ENCODE results near the gene ZBTB7C. TPM values are rescaled to one million over a fixed set of nuclear protein-coding genes. Genes with fewer than 3 reads are reported as not detected.

Gene ZBTB7C
- total and polyA plus RNA-seq, 2 of the 4 experiments (the other 2 are of a cell fraction): not detected

DNA sequence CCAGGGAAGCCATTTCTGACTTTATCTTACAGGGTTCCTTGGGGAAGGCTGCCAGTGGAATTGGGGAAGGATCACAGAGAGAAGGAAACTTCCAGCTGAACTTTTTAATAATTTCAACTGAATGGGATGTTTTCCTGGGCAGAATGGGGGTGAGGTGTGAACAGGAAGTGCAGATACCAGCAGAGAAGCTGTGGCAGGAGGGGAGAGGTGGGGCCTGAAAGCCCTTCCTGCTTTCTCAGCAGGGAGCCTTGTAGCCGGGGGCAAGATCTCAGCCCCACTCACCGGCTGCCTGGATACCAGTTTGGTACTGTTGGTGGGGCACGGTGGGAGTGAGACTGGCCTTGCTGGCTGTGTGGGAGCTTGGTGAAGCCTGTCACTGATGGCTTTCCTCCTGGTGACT, 170.5 kb downstream of the ZBTB7C start:
- H2BK5ac ChIP-seq (ENCODE audit: low read depth, low read length, poor library complexity, severe bottlenecking): no peak overlapping the region
- no peaks in the 10 kb centered on the region for H3K4me1 ChIP-seq (ENCODE audit: control insufficient read depth, insufficient read depth, low read length)
- H2BK20ac ChIP-seq (ENCODE audit: low read depth, low read length): no peak overlapping the region
- no peak overlapping the region for H3K18ac ChIP-seq (ENCODE audit: low read depth, low read length)
- no peak overlapping the region for H4K8ac ChIP-seq (ENCODE audit: low read depth in 2 of 2, low read length in 2 of 2)
- H3K79me1 ChIP-seq (ENCODE audit: low read depth in 1 of 2, low read length in 2 of 2): no peaks in the 10 kb centered on the region
- BruUV-seq (replicated peaks): no TSS peak
- H2AK5ac ChIP-seq (ENCODE audit: low read depth, low read length): no peak overlapping the region
- H4K20me1 ChIP-seq (ENCODE audit: insufficient read depth, low read length): no peaks in the 10 kb centered on the region
- intact Hi-C loops (cut with micrococcal nuclease): no loop called here
- H3K4me3 ChIP-seq (ENCODE audit: insufficient read depth, low read depth, low read length): no peak overlapping the region
- H4K5ac ChIP-seq (ENCODE audit: low read depth, low read length): no peak overlapping the region
- no peaks in the 10 kb centered on the region for H3K9me1 ChIP-seq (ENCODE audit: insufficient read depth, low read length)
- no peak overlapping the region for H3K23ac ChIP-seq (ENCODE audit: low read depth, low read length)
- no peak overlapping the region for H2BK120ac ChIP-seq (ENCODE audit: low read depth, low read length)
- POLR2A ChIA-PET (ENCODE audit: unreplicated experiment): interaction anchor here (0.5 kb wide), 1 partner anchor 1067 kb away, joined by 4 read pairs; no protein-coding TSS in a partner anchor
- no peak for TF ChIP-seq SMC3 (IDR thresholded peaks at IDR 0.05; ENCODE audit: low read depth, low read length)
- TF ChIP-seq RCOR1 (IDR thresholded peaks at IDR 0.05; ENCODE audit: insufficient replicate concordance, low read length): no peak
- TF ChIP-seq, protein P1, sequence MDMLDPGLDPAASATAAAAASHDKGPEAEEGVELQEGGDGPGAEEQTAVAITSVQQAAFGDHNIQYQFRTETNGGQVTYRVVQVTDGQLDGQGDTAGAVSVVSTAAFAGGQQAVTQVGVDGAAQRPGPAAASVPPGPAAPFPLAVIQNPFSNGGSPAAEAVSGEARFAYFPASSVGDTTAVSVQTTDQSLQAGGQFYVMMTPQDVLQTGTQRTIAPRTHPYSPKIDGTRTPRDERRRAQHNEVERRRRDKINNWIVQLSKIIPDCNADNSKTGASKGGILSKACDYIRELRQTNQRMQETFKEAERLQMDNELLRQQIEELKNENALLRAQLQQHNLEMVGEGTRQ (IDR thresholded peaks at IDR 0.05; ENCODE audit: low read depth, low read length): no peak
- TF ChIP-seq MAZ (IDR thresholded peaks at IDR 0.05; ENCODE audit: borderline replicate concordance, low read depth, low read length): no peak
- no peak for TF ChIP-seq RFX5 (IDR thresholded peaks at IDR 0.05; ENCODE audit: low read depth, low read length)
- TF ChIP-seq FOS (IDR thresholded peaks at IDR 0.05; ENCODE audit: low read depth, low read length): no peak
- TF ChIP-seq NFE2L2 (IDR thresholded peaks at IDR 0.05; ENCODE audit: low read depth, low read length): no peak
- no peak for TF ChIP-seq CHD1 (IDR thresholded peaks at IDR 0.05; ENCODE audit: low read depth, low read length)
- no peak for TF ChIP-seq MXI1 (IDR thresholded peaks at IDR 0.05; ENCODE audit: borderline replicate concordance, low read depth, low read length)
- TF ChIP-seq MAFK (IDR thresholded peaks at IDR 0.05; ENCODE audit: low read depth, low read length): no peak
- TF ChIP-seq BHLHE40 (IDR thresholded peaks at IDR 0.05; ENCODE audit: low read depth, low read length): no peak
- H3K9ac ChIP-seq (ENCODE audit: low read depth, low read length): no peak overlapping the region
- no peak overlapping the region for H2BK15ac ChIP-seq (ENCODE audit: low read depth, low read length)
- no peak overlapping the region for H3K27ac ChIP-seq (ENCODE audit: insufficient read depth, low read length)
- in situ Hi-C loops (cut with MboI; ENCODE audit: low sequenced_read_pairs): no loop called here
- no peak overlapping the region for H3K56ac ChIP-seq (ENCODE audit: extremely low read depth, insufficient read depth, low read length)
- CTCF ChIA-PET: interaction anchor here (1.8 kb wide), 1 partner anchor 9 kb away, joined by 4 read pairs; no protein-coding TSS in a partner anchor
- H3K27me3 ChIP-seq (ENCODE audit: control insufficient read depth, insufficient read depth, low read length): 0 out of 2 replicates have a peak, but pooled peaks cover 2% of the 10 kb centered on the region
- H3K4ac ChIP-seq (ENCODE audit: low read depth, low read length): no peak overlapping the region
- WGBS, 2 experiments (ENCODE audit: extremely low coverage in 2 of 2, insufficient read length in 1 of 2): 0% methylated on average over 1 of the region's 3 CpGs; no CpG with 5 or more reads in 1 of the 2 experiments
- no peak overlapping the region for H2AK9ac ChIP-seq (replicated peaks; ENCODE audit: low read depth, low read length, poor library complexity)
- no peak overlapping the region for H4K91ac ChIP-seq (ENCODE audit: insufficient read depth, low read depth, low read length)
- no peak overlapping the region for H3K4me2 ChIP-seq (ENCODE audit: low read depth, low read length)
- no peaks in the 10 kb centered on the region for H3K36me3 ChIP-seq (ENCODE audit: control insufficient read depth, insufficient read depth, low read length)
- dilution Hi-C loops (cut with HindIII; ENCODE audit: low sequenced_read_pairs, unreplicated experiment): no loop called here
- H2AFZ ChIP-seq (replicated peaks; ENCODE audit: low read length, poor library complexity): no peak overlapping the region
- ATAC-seq (ENCODE audit: low read depth) (no peak), DNase-seq (no peak)
- H3K14ac ChIP-seq (replicated peaks; ENCODE audit: low read depth, low read length): no peak overlapping the region
- H3K9me3 ChIP-seq (ENCODE audit: control insufficient read depth, insufficient read depth, low read length): no peaks in the 10 kb centered on the region
